Islet of Langerhans (tissue), 1 donor: ENCODE measurements around the gene BNIP3.
"Not testable (repeated sequence)": the region's sequence is repeated elsewhere in the genome, so short reads cannot be mapped to it uniquely, and the experiment has no call there.

Experiments used
- FAIRE-seq: peaks from one replicate; lab custom pipeline; 2011; peaks lifted over from hg19 to GRCh38; lab: Jason Lieb, UNC

Gene BNIP3

DNA sequence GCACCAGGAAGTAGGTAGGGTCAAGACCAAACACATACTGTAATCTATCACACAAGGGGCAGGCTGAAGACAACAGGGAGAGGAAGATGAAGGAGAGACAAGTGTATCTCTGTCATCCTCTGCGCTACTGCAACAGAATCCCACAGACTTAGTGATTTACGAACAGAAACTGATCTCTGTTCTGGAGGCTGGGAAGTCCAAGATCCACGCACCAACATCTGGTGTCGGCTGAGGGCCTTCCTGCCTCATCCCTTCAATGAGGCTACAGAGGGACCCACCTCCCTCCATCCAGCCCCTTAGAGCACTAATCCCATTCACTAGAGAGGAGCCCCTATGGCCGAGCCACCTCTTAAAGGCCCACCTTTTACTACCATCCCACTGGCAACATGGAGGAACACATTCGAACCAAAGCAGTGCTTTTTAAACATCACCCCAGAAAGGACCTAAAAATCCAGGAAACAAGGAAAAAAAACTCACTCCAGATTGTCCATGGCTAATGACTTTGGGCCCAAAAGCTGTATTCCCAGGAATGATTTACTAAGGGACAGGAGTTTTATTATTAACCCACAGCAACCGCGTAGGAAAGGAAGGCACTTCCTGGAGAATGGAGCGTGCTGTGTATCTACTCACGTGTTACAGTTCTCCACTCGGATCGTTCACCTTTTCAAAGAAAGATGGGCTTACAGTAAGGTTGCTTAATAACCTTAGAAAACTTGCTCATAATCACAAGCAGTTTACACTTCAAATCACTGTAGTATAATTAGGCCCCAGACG is 4.2 kb downstream of the BNIP3 start:
- peak; percentile 62 for FAIRE-seq

- FAIRE-seq = no peak
Observed at GRCh38 chr10:131975796-131976195, 5.9 kb downstream of the BNIP3 start.

- FAIRE-seq = no peak
Observed at GRCh38 chr10:131975003-131975402, 6.7 kb downstream of the BNIP3 start.

DNA sequence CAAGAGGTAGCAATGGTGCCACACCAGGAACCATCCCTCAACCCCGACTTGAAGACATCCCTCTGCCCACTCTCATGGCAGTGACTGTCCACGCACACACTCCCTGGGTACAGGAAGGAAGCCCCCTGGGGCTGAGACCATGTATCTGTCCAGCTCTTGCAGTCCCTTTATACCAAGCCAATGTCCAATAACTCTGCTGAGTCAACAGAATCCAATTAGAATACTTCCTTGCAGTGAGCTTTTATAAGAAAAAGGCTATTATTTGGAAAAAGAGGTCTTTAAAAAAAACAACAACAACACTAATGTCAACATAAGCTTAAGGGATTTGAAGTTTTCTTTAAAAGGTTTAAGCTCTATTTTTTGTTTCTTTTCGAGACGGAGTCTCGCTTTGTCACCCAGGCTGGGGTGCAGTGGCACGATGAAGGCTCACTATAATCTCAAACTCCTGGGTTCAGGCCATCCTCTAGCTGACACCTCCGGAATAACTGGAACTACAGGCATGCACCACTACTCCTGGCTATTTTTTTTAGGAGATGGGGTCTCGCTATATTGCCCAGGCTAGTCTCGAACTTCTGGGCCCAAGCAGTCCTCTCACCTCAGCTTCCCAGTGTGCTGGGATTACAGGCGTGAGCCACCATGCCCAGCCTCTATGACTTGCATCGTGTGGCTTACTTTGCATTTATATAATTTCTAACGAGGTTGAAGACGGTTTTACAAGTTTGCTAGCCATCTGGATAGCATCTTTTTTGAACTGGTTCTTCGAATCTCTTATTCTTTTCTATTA is 7.5 kb downstream of the BNIP3 start:
- FAIRE-seq = no peak

- no peak for FAIRE-seq
Observed at GRCh38 chr10:131973160-131973951, 8.4 kb downstream of the BNIP3 start.

- FAIRE-seq = no peak
Observed at GRCh38 chr10:131972474-131973071, 9.2 kb downstream of the BNIP3 start.

DNA sequence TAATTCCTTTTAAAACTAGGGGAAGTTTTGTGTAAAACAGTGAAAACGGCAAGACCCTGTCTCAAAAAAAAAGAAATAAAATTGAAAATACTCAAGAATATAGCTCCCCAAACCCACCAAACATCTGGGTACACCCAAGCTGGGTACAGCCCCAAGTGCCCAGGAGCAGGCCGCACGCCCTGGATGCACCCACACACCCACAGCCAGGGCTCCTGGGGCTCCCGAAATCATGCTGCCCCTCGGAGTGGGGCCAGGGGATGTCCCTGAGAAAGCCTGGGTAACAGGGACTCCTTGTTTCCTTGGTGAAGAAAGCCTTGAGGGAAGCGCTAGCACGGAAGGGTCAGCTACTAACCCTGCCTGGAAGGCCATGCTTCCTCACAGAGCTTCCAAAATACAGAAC is 10.1 kb downstream of the BNIP3 start:
- FAIRE-seq = no peak

DNA sequence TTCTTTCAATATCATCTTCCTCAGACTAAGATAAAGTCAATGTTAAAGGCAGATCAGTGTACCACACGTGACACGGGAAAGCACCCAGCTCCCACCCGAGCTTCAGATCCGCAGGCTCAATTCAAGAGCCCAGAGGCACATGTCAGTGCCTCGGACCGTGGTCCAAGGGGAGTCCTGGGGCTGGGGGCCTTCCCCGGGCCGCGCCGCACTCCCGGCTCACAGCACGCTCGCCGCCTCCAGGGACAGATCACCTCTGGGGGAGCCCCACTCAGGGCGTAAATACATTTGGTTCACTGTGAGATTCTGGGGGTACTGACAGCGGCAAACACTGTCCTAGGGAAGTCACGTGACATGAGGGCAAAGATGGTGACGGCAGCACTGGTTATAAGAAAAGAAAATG is 10.8 kb downstream of the BNIP3 start:
- FAIRE-seq = no peak

DNA sequence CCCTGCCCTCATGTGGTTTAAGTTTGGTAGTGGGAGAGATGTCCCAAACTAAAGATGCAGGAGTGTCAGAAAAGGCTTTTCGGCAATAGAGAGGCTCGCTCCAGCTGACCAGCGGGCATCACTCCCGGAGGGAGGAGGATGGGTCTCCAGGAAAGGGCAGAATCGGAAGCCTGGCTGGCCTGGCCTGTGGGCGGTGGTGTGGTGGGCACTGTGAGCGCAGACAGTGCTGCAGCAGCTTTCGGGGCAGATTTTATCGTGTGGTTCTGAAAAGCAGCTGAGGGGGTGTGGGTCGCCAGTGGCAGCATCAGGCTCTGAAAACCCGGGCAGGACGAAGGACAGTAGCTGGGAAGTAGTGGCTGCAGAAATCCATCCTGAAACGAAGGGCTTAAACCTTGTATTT is 12.8 kb downstream of the BNIP3 start:
- no peak for FAIRE-seq

DNA sequence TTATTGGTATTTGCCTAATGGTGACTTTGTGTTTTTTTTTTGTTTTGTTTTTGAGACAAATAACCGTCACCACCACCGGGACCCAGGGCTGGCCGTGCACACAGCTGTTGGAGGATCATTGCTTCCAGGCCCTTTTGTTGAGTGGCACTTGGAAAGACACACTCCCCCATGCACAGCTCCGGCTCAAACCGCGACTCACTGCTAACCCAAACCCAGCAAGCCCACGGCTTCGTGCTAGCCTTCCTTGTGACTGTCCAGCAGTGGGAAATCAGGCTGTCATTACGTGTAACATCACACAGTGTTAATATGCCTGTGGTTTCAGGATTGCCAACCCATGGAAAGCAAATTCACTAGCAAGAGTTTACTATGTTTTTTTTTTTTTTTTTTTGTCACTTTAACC is 17.4 kb downstream of the BNIP3 start:
- FAIRE-seq = no peak

GRCh38 chr10:131963811-131964210 is 17.9 kb downstream of the BNIP3 start:
- no peak for FAIRE-seq

DNA sequence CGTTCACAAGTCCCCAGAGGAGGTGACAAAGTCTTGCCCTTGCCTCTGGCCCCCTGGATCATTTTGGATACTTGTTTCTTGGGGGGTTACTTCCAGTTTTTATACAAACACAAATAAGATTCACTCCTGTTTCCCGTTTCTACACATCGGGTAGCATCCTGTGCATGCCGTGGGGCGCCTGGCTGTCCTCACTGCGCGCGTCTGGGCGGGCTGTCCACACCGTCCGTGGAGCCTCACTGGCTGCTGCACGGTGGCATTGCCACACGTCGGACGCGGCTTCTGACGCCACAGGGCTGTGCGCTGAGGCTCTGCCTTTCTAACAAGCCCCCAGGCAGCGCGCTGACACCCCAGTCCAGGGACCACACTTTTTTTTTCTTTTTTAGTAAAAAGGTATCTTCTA is 18.4 kb downstream of the BNIP3 start:
- no peak for FAIRE-seq

DNA sequence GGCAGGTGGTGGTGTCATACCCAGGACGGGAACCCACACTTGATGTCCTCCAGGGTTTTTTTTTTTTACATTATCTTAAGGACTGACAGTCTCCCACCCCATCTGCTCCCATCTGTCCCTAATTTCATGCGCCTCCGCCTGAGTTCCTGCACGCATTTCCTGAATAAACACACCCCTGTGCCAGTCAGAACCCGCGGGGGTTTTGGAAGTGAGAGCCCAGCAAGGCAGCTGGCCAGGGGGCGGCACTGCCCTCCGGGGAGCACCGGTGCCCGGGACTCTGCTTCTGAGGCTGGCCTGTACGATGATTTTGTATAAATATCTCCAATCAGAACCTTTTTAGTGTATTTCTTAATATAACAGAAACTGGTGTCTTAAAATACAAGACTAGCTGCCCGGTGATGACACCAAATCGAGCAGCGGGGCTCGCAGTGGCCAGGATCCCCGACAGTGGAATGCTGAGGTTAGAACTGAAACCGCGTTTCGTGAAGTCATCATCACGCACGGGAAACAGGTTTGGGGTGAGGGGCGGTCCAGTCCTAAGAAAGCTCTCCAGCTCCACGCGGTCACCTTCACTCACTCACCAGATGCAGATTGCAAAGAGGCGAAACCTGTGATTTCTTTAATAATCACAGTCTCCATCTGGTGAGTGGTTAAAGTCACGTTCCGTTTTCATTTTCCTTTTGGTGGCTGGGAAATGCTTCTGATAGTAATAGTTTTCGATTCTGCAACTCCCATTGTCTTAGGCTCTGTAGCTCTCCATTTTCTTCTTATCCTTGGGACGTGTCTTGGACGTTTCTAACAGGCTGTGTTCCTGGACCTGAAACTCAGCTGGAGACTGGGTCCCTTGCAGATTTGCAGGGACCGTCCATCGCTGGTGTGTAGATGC is 19.7 kb downstream of the BNIP3 start:
- no peak for FAIRE-seq

GRCh38 chr10:131961047-131961776 is 20.5 kb downstream of the BNIP3 start:
- FAIRE-seq = no peak

- FAIRE-seq = no peak
Observed at GRCh38 chr10:131960631-131961046, 21.1 kb downstream of the BNIP3 start.

GRCh38 chr10:131959841-131960240 is 21.9 kb downstream of the BNIP3 start:
- FAIRE-seq = no peak

- FAIRE-seq = no peak
Observed at GRCh38 chr10:131955591-131956340, 26.0 kb downstream of the BNIP3 start.

GRCh38 chr10:131954356-131954965 is 27.3 kb downstream of the BNIP3 start:
- FAIRE-seq = no peak

DNA sequence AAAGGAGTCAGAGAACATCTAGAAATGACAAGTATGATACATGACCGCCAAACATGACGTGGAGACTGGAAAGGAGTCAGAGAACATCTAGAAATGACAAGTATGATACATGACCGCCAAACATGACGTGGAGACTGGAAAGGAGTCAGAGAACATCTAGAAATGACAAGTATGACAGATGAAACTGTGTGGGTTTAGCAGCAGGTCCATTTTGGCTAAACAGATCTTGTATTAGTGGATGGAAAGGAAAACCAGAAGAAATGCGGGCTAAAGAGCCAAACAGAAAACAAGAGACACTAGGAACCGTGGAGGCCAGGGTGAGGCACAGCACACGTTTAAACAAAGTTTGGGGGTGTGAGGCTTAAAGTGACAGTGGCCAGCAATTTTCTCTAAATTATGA is 31.8 kb downstream of the BNIP3 start:
- not testable (repeated sequence) for FAIRE-seq
